GM18526 (cell line): ENCODE data around the gene ROCK2.

Experiments
- POLR2A ChIP-seq: IDR thresholded peaks from 3 replicates; pipeline ENCODE4 v1.6.1; 2011; ENCODE audit not compliant: insufficient read length; ENCODE audit errors: extremely low read depth

The ROCK2 gene

GRCh38 chr2:11332596-11332995 is 11.8 kb downstream of the ROCK2 start:
- TF ChIP-seq POLR2A, result no peak

- no peak for TF ChIP-seq POLR2A
Observed at GRCh38 chr2:11330457-11331142, 13.8 kb downstream of the ROCK2 start.

GRCh38 chr2:11329776-11330175 is 14.7 kb downstream of the ROCK2 start:
- TF ChIP-seq POLR2A, result no peak

- TF ChIP-seq POLR2A, result no peak
Observed at GRCh38 chr2:11327871-11328270, 16.6 kb downstream of the ROCK2 start.

GRCh38 chr2:11326677-11327211 is 17.7 kb downstream of the ROCK2 start:
- no peak for TF ChIP-seq POLR2A

GRCh38 chr2:11325961-11326676 is 18.3 kb downstream of the ROCK2 start:
- TF ChIP-seq POLR2A, result no peak

GRCh38 chr2:11321847-11322246 is 22.6 kb downstream of the ROCK2 start:
- no peak for TF ChIP-seq POLR2A

- no peak for TF ChIP-seq POLR2A
Observed at GRCh38 chr2:11320698-11321492, 23.5 kb downstream of the ROCK2 start.

- no peak for TF ChIP-seq POLR2A
Observed at GRCh38 chr2:11319939-11320338, 24.5 kb downstream of the ROCK2 start.

- TF ChIP-seq POLR2A, result no peak
Observed at GRCh38 chr2:11315074-11315705, 29.2 kb downstream of the ROCK2 start.

GRCh38 chr2:11314487-11314886 is 29.9 kb downstream of the ROCK2 start:
- no peak for TF ChIP-seq POLR2A

GRCh38 chr2:11312770-11313471 is 31.5 kb downstream of the ROCK2 start:
- no peak for TF ChIP-seq POLR2A

- TF ChIP-seq POLR2A, result no peak
Observed at GRCh38 chr2:11311543-11311942, 32.9 kb downstream of the ROCK2 start.

GRCh38 chr2:11310212-11310611 is 34.2 kb downstream of the ROCK2 start:
- no peak for TF ChIP-seq POLR2A

GRCh38 chr2:11309706-11310105 is 34.7 kb downstream of the ROCK2 start:
- no peak for TF ChIP-seq POLR2A
